ENCODE results near the gene DENR.
"Not testable (repeated sequence)": the region's sequence is repeated elsewhere in the genome, so short reads cannot be mapped to it uniquely, and the experiment has no call there.

DENR gene

DNA sequence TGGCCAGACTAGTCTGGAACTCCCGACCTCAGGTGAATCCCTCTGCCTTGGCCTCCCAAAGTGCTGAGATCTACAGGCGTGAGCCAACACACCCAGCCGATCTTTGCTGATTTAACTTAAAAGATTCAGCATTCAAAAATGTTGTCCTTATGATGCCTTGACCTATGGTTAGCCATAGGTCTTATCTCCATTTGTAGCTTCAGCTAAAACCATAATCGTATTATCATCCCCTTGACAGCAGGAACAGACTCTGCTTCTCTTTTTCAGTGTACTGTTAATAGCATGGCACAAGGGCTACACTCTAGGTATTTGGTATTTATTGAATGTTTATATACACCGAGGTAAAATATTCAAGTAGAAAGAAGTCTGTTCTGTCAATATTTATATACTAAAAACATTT, 37.0 kb downstream of the DENR start:
- DNase-seq (ENCODE audit: low read depth) = no peak
- TF ChIP-seq, protein P1, sequence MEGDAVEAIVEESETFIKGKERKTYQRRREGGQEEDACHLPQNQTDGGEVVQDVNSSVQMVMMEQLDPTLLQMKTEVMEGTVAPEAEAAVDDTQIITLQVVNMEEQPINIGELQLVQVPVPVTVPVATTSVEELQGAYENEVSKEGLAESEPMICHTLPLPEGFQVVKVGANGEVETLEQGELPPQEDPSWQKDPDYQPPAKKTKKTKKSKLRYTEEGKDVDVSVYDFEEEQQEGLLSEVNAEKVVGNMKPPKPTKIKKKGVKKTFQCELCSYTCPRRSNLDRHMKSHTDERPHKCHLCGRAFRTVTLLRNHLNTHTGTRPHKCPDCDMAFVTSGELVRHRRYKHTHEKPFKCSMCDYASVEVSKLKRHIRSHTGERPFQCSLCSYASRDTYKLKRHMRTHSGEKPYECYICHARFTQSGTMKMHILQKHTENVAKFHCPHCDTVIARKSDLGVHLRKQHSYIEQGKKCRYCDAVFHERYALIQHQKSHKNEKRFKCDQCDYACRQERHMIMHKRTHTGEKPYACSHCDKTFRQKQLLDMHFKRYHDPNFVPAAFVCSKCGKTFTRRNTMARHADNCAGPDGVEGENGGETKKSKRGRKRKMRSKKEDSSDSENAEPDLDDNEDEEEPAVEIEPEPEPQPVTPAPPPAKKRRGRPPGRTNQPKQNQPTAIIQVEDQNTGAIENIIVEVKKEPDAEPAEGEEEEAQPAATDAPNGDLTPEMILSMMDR (IDR thresholded peaks at IDR 0.05; ENCODE audit: control insufficient read depth, insufficient read depth, low read depth, low read length, missing control alignments) = no peak
- no peak overlapping the region for H3K4me3 ChIP-seq (ENCODE audit: control insufficient read depth, low read depth, low read length)

DNA sequence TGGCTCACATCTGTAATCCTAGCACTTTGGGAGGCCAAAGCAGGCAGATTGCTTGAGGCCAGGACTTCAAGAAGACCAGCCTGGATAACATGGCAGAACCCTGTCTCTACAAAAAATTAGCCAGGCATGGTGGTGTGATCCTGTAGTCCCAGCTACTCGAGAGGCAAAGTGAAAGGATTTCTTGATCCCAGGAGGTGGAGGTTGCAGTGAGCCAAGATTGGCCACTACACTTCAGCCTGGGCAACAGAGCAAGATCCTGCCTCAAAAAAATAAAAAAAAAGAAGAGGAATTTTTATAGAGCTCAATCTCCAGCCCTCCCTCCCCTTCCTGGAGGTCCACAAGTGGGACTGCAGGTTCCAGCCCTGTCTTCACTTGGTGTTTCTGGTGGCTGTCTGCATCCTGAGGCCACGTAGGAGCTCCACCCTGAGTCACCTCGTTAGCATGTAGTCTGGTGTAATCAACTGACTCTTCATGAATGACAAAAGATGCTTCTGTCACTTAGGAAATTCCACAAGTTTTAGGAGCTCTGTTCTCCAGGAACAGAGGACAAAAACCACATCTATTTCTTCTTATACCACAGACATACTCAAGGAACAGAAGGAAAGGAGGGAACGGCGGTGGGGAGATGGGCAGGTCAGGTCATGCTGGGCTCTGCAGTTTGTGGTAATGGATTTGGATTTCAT, 37.9 kb downstream of the DENR start:
- DNase-seq (ENCODE audit: low read depth) = no peak
- H3K4me3 ChIP-seq (ENCODE audit: control insufficient read depth, low read depth, low read length) = no peak overlapping the region
- TF ChIP-seq, protein P1 (IDR thresholded peaks at IDR 0.05; ENCODE audit: control insufficient read depth, insufficient read depth, low read depth, low read length, missing control alignments) = no peak

- no peak overlapping the region for H3K4me3 ChIP-seq (ENCODE audit: control insufficient read depth, low read depth, low read length)
- DNase-seq (ENCODE audit: low read depth) = peak; percentile 17
- TF ChIP-seq, protein P1 (IDR thresholded peaks at IDR 0.05; ENCODE audit: control insufficient read depth, insufficient read depth, low read depth, low read length, missing control alignments) = peak; percentile 61
Observed at GRCh38 chr12:122793685-122794106, 41.1 kb downstream of the DENR start.

DNA sequence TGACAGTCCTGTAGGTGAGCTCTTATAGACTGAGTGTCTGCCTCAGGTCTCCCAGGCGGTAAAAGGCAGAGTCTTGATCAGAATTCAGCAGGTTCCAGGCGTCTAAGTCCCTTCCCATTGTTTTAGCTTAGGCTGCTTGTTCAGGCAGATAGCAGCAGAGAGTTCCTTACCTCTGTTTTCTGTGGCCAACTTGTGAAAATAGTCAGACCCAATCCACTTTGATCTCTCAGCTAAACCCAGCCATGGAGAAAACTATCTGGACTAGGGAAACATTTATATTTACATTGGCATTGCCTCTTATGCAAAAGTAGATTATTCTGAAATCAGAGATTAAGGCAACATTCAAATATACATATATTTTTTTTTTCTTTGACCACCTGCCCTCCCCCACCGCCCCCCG, 43.2 kb downstream of the DENR start:
- DNase-seq (ENCODE audit: low read depth) = no peak
- TF ChIP-seq, protein P1 (IDR thresholded peaks at IDR 0.05; ENCODE audit: control insufficient read depth, insufficient read depth, low read depth, low read length, missing control alignments) = no peak
- H3K4me3 ChIP-seq (ENCODE audit: control insufficient read depth, low read depth, low read length) = no peak overlapping the region

DNA sequence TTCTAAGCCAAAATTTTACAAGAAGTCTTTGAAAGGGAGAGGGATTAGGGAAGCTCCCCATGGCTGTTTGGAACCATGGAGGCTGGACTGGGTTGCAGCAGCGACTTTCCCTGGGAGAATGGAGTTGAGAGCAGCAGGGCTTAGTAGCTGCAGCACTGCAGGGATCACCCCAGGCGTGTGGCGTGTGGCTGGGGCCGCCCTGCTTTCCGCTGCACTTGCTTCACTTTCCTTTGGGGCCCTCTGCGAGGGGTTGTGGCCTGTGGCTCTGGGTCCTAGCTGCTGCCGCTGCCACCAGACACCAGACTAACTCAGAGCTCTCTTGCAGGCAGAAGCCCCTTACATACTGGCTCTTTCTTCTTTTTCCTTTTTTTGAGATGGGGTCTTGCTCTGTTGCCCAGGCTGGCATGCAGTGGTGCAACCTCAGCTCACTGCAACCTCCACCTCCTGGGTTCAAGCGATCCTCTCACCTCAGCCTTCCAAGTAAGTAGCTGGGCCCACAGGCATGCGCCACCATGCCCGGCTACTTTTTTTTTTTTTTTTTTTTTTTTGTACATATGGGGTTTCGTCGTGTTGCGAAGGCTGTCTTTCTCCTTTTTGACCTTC, 47.1 kb downstream of the DENR start:
- TF ChIP-seq, protein P1 (IDR thresholded peaks at IDR 0.05; ENCODE audit: control insufficient read depth, insufficient read depth, low read depth, low read length, missing control alignments) = no peak
- no peak for DNase-seq (ENCODE audit: low read depth)

GRCh38 chr12:122803937-122804336, 51.3 kb downstream of the DENR start:
- H3K4me3 ChIP-seq (ENCODE audit: control insufficient read depth, low read depth, low read length) = no peak overlapping the region
- DNase-seq (ENCODE audit: low read depth) = no peak
- TF ChIP-seq, protein P1 (IDR thresholded peaks at IDR 0.05; ENCODE audit: control insufficient read depth, insufficient read depth, low read depth, low read length, missing control alignments) = no peak

More for the DNA sequence above, 47.1 kb downstream of the DENR start:
- no peak overlapping the region for H3K4me3 ChIP-seq (ENCODE audit: control insufficient read depth, low read depth, low read length)

DNA sequence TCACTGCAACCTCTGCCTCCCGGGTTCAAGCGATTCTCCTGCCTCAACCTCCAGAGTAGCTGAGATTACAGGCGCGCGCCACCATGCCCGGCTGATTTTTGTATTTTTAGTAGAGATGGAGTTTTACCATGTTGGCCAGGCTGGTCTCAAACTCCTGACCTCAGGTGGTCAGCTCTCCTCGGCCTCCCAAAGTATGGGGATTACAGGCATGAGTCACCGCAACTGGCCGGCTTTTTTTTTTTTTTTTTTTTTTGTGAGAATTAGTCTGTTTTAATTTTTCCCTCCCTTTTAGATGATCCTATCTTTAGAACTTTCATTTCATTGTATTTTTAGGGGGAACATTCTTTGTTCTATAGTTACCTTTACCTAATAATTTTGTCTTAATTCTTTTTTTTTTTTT, 52.3 kb downstream of the DENR start:
- H3K4me3 ChIP-seq (ENCODE audit: control insufficient read depth, low read depth, low read length); DNase-seq (ENCODE audit: low read depth): not testable (repeated sequence)

Data from AG09309 (cell line).